A549 (cell line): Measurements from ENCODE around the gene SMPDL3B. TPM values are rescaled to one million over a fixed set of nuclear protein-coding genes. Genes with fewer than 3 reads are reported as not detected.
"Not testable (repeated sequence)": the region's sequence is repeated elsewhere in the genome, so short reads cannot be mapped to it uniquely, and the experiment has no call there.

Experiments used
- ATAC-seq, 2 experiments: fragments of 200-7000 bp in 1 of 2; fragments of >200 bp in 1 of 2; cut with Nextera tagmentation in 1 of 2; cut with Tn5 transposase in 1 of 2; 3 replicates each; pipeline versions ENCODE4 v1.8.0 to v1.9.1; 2018 to 2020; ENCODE audit warnings: mild to moderate bottlenecking in 1 of 2, moderate library complexity in 1 of 2
- CTCF ChIA-PET: fragments of 300-600 bp; sonication (Branson Sonifier 250); formaldehyde crosslinking; extraction: SDS; loops from one replicate; lab custom pipeline; 2021; ENCODE audit warnings: antibody characterized with exemption, inconsistent platforms; lab: Yijun Ruan, JAX
- POLR2A ChIA-PET: fragments of 350-600 bp; formaldehyde crosslinking; extraction: SDS; loops from one replicate; lab custom pipeline; 2021; ENCODE audit warnings: antibody characterized with exemption, inconsistent platforms; lab: Yijun Ruan, JAX
- DNase-seq, 2 experiments: peaks; one replicate each; pipeline versions ENCODE4 v3.0.0 to v3.0.0-alpha.2; 2011 to 2016; ENCODE audit warnings: low read depth in 1 of 2, low spot score in 1 of 2
- FAIRE-seq: peaks from 2 replicates; lab custom pipeline; 2011; peaks lifted over from hg19 to GRCh38; lab: Jason Lieb, UNC
- H3K27ac ChIP-seq, 2 experiments: fragments of >200 bp; sonication (Bioruptor Twin); formaldehyde crosslinking; 3 replicates each; pipeline ENCODE4 v1.5.1; 2016 to 2017
- H3K4me1 ChIP-seq: fragments of >200 bp; sonication (Bioruptor Twin); formaldehyde crosslinking; 3 replicates; pipeline ENCODE4 v1.6.1; 2016
- H3K4me2 ChIP-seq: fragments of >200 bp; sonication (Bioruptor Twin); formaldehyde crosslinking; 3 replicates; pipeline ENCODE4 v1.6.1; 2016
- H3K4me3 ChIP-seq: fragments of >200 bp; sonication (Bioruptor Twin); formaldehyde crosslinking; 3 replicates; pipeline ENCODE4 v1.5.1; 2016
- H3K9me3 ChIP-seq: fragments of >200 bp; sonication (Bioruptor Twin); formaldehyde crosslinking; 3 replicates; pipeline ENCODE4 v1.6.1; 2016
- BHLHE40 ChIP-seq: IDR thresholded peaks from 2 replicates; pipeline ENCODE4 v1.6.1; 2012; ENCODE audit warnings: low read depth, low read length, inconsistent platforms
- CEBPB ChIP-seq, 2 experiments: fragments of >200 bp in 1 of 2; sonication (Bioruptor Twin) in 1 of 2; formaldehyde crosslinking in 1 of 2; IDR thresholded peaks; 2 replicates each; pipeline ENCODE4 v1.6.1; 2012 to 2016
- EHF ChIP-seq: fragments of 250-450 bp; sonication (Bioruptor Pico); IDR thresholded peaks from 2 replicates; pipeline ENCODE4 v1.5.0; 2020; ENCODE audit warnings: mild to moderate bottlenecking
- FOSL2 ChIP-seq, 2 experiments: fragments of 450-650 bp in 1 of 2; fragments of >200 bp in 1 of 2; sonication (Bioruptor Twin) in 1 of 2; formaldehyde crosslinking; IDR thresholded peaks; 2 replicates each; pipeline versions ENCODE4 v1.5.0 to v1.6.1; 2016 to 2020; ENCODE audit warnings: mild to moderate bottlenecking in 1 of 2, moderate library complexity in 1 of 2
- HDAC2 ChIP-seq: fragments of 200-600 bp; sonication (generic); IDR thresholded peaks from 2 replicates; pipeline ENCODE4 v1.6.1; 2016
- HMGXB4 ChIP-seq: fragments of 250-450 bp; sonication (Bioruptor Pico); IDR thresholded peaks from 2 replicates; pipeline ENCODE4 v1.5.0; 2021; ENCODE audit warnings: mild to moderate bottlenecking, moderate library complexity, borderline replicate concordance
- HOXA7 ChIP-seq: fragments of 250-450 bp; sonication (Bioruptor Pico); IDR thresholded peaks from 2 replicates; pipeline ENCODE4 v1.5.0; 2020; ENCODE audit warnings: mild to moderate bottlenecking, moderate library complexity
- KDM1A ChIP-seq: fragments of 200-600 bp; sonication (generic); IDR thresholded peaks from 2 replicates; pipeline ENCODE4 v1.6.1; 2016; ENCODE audit warnings: low read depth, mild to moderate bottlenecking
- MAZ ChIP-seq: fragments of 150-350 bp; IDR thresholded peaks from 2 replicates; pipeline ENCODE4 v1.6.1; 2014; ENCODE audit warnings: antibody characterized with exemption, low read depth, low read length, borderline replicate concordance
- MYC ChIP-seq: IDR thresholded peaks from 2 replicates; pipeline ENCODE4 v1.6.1; 2012; ENCODE audit warnings: mild to moderate bottlenecking, inconsistent platforms, low read length, improper control_type of control experiment, borderline replicate concordance
- POLR2A ChIP-seq: IDR thresholded peaks from 2 replicates; pipeline ENCODE4 v1.6.1; 2012; ENCODE audit warnings: mild to moderate bottlenecking, low read length
- REST ChIP-seq: fragments of 200-600 bp; sonication (generic); IDR thresholded peaks from 2 replicates; pipeline ENCODE4 v1.6.1; 2016; ENCODE audit warnings: antibody characterized with exemption, mild to moderate bottlenecking, moderate library complexity
- TFCP2L1 ChIP-seq: fragments of 250-450 bp; sonication (Bioruptor Pico); IDR thresholded peaks from 2 replicates; pipeline ENCODE4 v1.5.0; 2021; ENCODE audit warnings: mild to moderate bottlenecking
- ZFP36 ChIP-seq: fragments of 450-650 bp; IDR thresholded peaks from 2 replicates; pipeline ENCODE4 v1.6.1; 2014; ENCODE audit warnings: borderline replicate concordance; ENCODE audit not compliant: partially characterized antibody
- WGBS: methylation state at CpG from one replicate; pipeline ENCODE4 v1.1.6; 2017; ENCODE audit errors: missing lambda C conversion rate; 5-methylcytosine and 5-hydroxymethylcytosine counted together
- polyA plus RNA-seq, 4 experiments: library from polyadenylated mRNA; depleted of rRNA in 3 of 4; stranded (reverse); fragments of >200 nt; fragmentation: RNase III in 1 of 4; extraction: RNeasy Plus Mini Kit Qiagen cat#74134 plus additional on column Dnase treatment in 1 of 4; gene quantifications; 2 replicates in 3 of 4; 3 replicates in 1 of 4; pipeline ENCODE4 v1.2.3, GENCODE V29; 2011 to 2017
- TF ChIP-seq, protein P1 (sequence below): fragments of >200 bp; sonication (Bioruptor Twin); formaldehyde crosslinking; IDR thresholded peaks from 3 replicates; pipeline ENCODE4 v1.5.1; 2016
- TF ChIP-seq, protein P2 (sequence below): IDR thresholded peaks from 2 replicates; pipeline ENCODE4 v1.6.1; 2012

SMPDL3B gene
- polyA plus RNA-seq, 2 of the 4 experiments (the other 2 are of a cell fraction), result 1.7 to 4.0 TPM

DNA sequence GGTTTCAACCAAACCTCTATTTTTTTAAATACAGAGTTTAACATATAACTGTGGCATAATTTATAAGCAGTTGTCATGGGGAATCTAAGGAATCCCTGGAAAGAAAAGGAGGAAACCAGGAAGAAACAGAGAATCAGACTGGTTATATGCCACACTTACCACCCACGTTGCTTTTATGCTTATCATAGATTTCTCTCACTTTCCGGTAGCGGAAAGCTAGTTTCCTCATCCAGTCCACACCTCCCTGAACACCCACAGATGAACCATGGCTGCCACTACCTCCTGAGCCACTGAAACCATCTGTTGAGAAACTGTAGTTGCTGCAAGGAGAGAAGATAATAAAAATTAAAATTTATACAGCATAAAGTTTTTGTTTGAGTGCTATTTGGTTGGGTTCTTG lies 58.4 kb downstream of the SMPDL3B start (continued):
- TF ChIP-seq REST (no peak), POLR2A (no peak)
- TF ChIP-seq, protein P1, sequence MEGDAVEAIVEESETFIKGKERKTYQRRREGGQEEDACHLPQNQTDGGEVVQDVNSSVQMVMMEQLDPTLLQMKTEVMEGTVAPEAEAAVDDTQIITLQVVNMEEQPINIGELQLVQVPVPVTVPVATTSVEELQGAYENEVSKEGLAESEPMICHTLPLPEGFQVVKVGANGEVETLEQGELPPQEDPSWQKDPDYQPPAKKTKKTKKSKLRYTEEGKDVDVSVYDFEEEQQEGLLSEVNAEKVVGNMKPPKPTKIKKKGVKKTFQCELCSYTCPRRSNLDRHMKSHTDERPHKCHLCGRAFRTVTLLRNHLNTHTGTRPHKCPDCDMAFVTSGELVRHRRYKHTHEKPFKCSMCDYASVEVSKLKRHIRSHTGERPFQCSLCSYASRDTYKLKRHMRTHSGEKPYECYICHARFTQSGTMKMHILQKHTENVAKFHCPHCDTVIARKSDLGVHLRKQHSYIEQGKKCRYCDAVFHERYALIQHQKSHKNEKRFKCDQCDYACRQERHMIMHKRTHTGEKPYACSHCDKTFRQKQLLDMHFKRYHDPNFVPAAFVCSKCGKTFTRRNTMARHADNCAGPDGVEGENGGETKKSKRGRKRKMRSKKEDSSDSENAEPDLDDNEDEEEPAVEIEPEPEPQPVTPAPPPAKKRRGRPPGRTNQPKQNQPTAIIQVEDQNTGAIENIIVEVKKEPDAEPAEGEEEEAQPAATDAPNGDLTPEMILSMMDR, result no peak

- Histone ChIP-seq H3K4me3 (no peak overlapping the region), H3K4me2 (no peak overlapping the region), H3K4me1 (no peaks in the 10 kb centered on the region), H3K9me3 (no peaks in the 10 kb centered on the region), H3K27ac (no peak overlapping the region)
- WGBS, result 88% methylated on average over 1 of the region's 1 CpG
- ChIA-PET CTCF (interaction anchor here (1.7 to 1.9 kb wide), 2 partner anchors 14 to 15 kb away, joined by 5 read pairs; no protein-coding TSS in a partner anchor), POLR2A (interaction anchor here (0.6 kb wide), 1 partner anchor 8 kb away, joined by 3 read pairs; no protein-coding TSS in a partner anchor)
- TF ChIP-seq HMGXB4 (CRISPR knock-in tag) (no peak), KDM1A (no peak), ZFP36 (no peak), FOSL2 (IDR thresholded peaks at IDR 0.05) (no peak), FOSL2 (CRISPR knock-in tag; IDR thresholded peaks at IDR 0.05) (no peak), BHLHE40 (no peak), CEBPB (IDR thresholded peaks at IDR 0.05) (no peak), MAZ (no peak), MYC (no peak), EHF (no peak), TFCP2L1 (CRISPR knock-in tag) (no peak), HDAC2 (no peak), HOXA7 (no peak)
- TF ChIP-seq, protein P2, sequence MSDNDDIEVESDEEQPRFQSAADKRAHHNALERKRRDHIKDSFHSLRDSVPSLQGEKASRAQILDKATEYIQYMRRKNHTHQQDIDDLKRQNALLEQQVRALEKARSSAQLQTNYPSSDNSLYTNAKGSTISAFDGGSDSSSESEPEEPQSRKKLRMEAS, result no peak
- ATAC-seq (no peak), FAIRE-seq (no peak), DNase-seq (no peak)
Measured at GRCh38 chr1:27994060-27994459, 59.3 kb downstream of the SMPDL3B start.

DNA sequence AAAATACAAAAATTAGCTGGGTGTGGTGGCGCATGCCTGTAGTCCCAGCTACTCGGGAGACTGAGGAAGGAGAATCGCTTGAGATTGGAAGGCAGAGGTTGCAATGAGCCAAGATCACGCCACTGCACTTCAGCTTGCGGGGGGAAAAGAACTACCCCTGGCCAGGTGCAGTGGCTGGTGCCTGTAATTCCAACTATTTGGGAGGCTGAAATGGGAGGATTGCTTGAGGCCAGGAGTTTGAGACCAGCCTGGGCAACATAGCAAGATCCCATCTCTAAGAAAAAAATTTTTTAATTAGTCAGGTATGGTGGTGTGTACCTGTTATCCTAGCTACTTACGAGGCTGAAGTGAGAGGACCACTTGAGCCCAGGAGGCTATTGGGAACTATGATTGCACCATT lies 59.7 kb downstream of the SMPDL3B start:
- not testable (repeated sequence) for FAIRE-seq
- CTCF ChIA-PET, result interaction anchor here (1.7 kb wide), 1 partner anchor 15 kb away, joined by 5 read pairs; no protein-coding TSS in a partner anchor

More for the DNA sequence above, 59.7 kb downstream of the SMPDL3B start:
- DNase-seq, H3K4me1 ChIP-seq, H3K27ac ChIP-seq, H3K9me3 ChIP-seq, H3K4me2 ChIP-seq, ATAC-seq, H3K4me3 ChIP-seq: not testable (repeated sequence)
- POLR2A ChIA-PET, result interaction anchor here (0.6 kb wide), 1 partner anchor 9 kb away, joined by 3 read pairs; no protein-coding TSS in a partner anchor
- 92% methylated on average over 6 of the region's 6 CpGs for WGBS
